HepG2 (cell line): ENCODE measurements around the gene SIM1. TPM values are rescaled to one million over a fixed set of nuclear protein-coding genes. Genes with fewer than 3 reads are reported as not detected.

Source experiments
- ATAC-seq: fragments of 200-7000 bp; cut with Tn5 transposase; 3 replicates; pipeline ENCODE4 v1.9.1; 2020; ENCODE audit warnings: mild to moderate bottlenecking, moderate library complexity
- BruUV-seq: library from RNA; stranded (reverse); fragments of 400-500 nt; replicated peaks from 2 replicates; lab custom pipeline; 2021; lab: Mats Ljungman, UMichigan
- CTCF ChIA-PET: fragments of 300-600 bp; formaldehyde crosslinking; extraction: SDS; loops from one replicate; lab custom pipeline; 2021; ENCODE audit warnings: low total read pairs, inconsistent platforms, low intra/inter-chr PET ratio; lab: Yijun Ruan, JAX
- POLR2A ChIA-PET: fragments of 350-600 bp; sonication (Branson Sonifier 250); formaldehyde crosslinking; loops from one replicate; lab custom pipeline; 2020; ENCODE audit warnings: antibody characterized with exemption, inconsistent platforms; lab: Yijun Ruan, JAX
- DNase-seq: peaks from one replicate; pipeline ENCODE4 v3.0.0-alpha.2; 2015; ENCODE audit warnings: low spot score
- FAIRE-seq: peaks from 3 replicates; lab custom pipeline; 2011; peaks lifted over from hg19 to GRCh38; lab: Jason Lieb, UNC
- H2AFZ ChIP-seq: one replicate; pipeline ENCODE4 v1.6.1; 2011; ENCODE audit warnings: low read length, inconsistent platforms
- H3K27ac ChIP-seq: fragments of 300-600 bp; 3 replicates; pipeline ENCODE4 v1.8.0; 2011; ENCODE audit warnings: mixed run types, mild to moderate bottlenecking, mixed read lengths, low read length, inconsistent platforms; ENCODE audit not compliant: insufficient read depth; ENCODE audit errors: extremely low read length
- H3K27me3 ChIP-seq, 2 experiments: fragments of 200-600 bp in 1 of 2; 2 replicates in 1 of 2; 3 replicates in 1 of 2; pipeline versions ENCODE4 v1.6.0 to v1.8.0; 2011; ENCODE audit warnings: low read length in 2 of 2, mild to moderate bottlenecking in 2 of 2, moderate library complexity in 2 of 2, inconsistent platforms in 1 of 2; ENCODE audit not compliant: insufficient read depth in 2 of 2, control insufficient read depth in 1 of 2
- H3K36me3 ChIP-seq, 2 experiments: fragments of 200-600 bp in 1 of 2; replicated peaks in 1 of 2; 2 replicates in 1 of 2; 3 replicates in 1 of 2; pipeline versions ENCODE4 v1.5.1 to v1.8.0; 2011; ENCODE audit warnings: low read length in 2 of 2, inconsistent platforms in 1 of 2; ENCODE audit not compliant: insufficient read depth in 2 of 2, control insufficient read depth in 1 of 2
- H3K4me1 ChIP-seq: 2 replicates; pipeline ENCODE4 v1.5.1; 2012; ENCODE audit warnings: low read length, inconsistent platforms; ENCODE audit not compliant: insufficient read depth
- H3K4me2 ChIP-seq: 2 replicates; pipeline ENCODE4 v1.6.0; 2011; ENCODE audit warnings: low read depth, low read length, inconsistent platforms
- H3K4me3 ChIP-seq, 3 experiments: fragments of 200-600 bp in 1 of 3; sonication (generic), shearing (Covaris generic) in 1 of 3; replicated peaks in 1 of 3; 2 replicates each; pipeline ENCODE4 v1.5.1; 2011 to 2016; ENCODE audit warnings: low read length in 3 of 3, inconsistent platforms in 2 of 3, low read depth in 2 of 3, mild to moderate bottlenecking in 2 of 3, control low read depth in 1 of 3, mixed read lengths in 1 of 3; ENCODE audit not compliant: insufficient read depth in 1 of 3
- H3K79me2 ChIP-seq: one replicate; pipeline ENCODE4 v1.6.1; 2011; ENCODE audit warnings: low read length, inconsistent platforms; ENCODE audit not compliant: insufficient read depth
- H3K9ac ChIP-seq: 2 replicates; pipeline ENCODE4 v1.6.0; 2011; ENCODE audit warnings: mild to moderate bottlenecking, low read depth, low read length, inconsistent platforms; ENCODE audit not compliant: insufficient read depth
- H3K9me3 ChIP-seq: 2 replicates; pipeline ENCODE4 v1.5.1; 2012; ENCODE audit warnings: mild to moderate bottlenecking, low read length
- H4K20me1 ChIP-seq: 2 replicates; pipeline ENCODE4 v1.6.0; 2011; ENCODE audit warnings: inconsistent platforms, mild to moderate bottlenecking, low read length, moderate library complexity; ENCODE audit not compliant: insufficient read depth
- CCDC6 ChIP-seq: sonication (generic); formaldehyde crosslinking; IDR thresholded peaks from 2 replicates; pipeline ENCODE4 v1.8.1; 2022; ENCODE audit warnings: mild to moderate bottlenecking, missing genetic modification reagents, moderate library complexity
- KDM1A ChIP-seq: IDR thresholded peaks from 2 replicates; pipeline ENCODE4 v1.6.1; 2016; ENCODE audit warnings: missing compliant biosample characterization
- KDM5A ChIP-seq: fragments of 200-600 bp; sonication (generic); IDR thresholded peaks from 2 replicates; pipeline ENCODE4 v1.7.0; 2018; ENCODE audit warnings: antibody characterized with exemption, mild to moderate bottlenecking, low read length, borderline replicate concordance
- STAT5B ChIP-seq: sonication (generic); formaldehyde crosslinking; IDR thresholded peaks from 2 replicates; pipeline ENCODE4 v1.4.0; 2020; ENCODE audit warnings: missing genetic modification reagents
- TBX3 ChIP-seq: fragments of 450-650 bp; IDR thresholded peaks from 2 replicates; pipeline ENCODE4 v1.6.1; 2017; ENCODE audit warnings: antibody characterized with exemption, mild to moderate bottlenecking, inconsistent platforms, borderline replicate concordance
- TEAD3 ChIP-seq: optimal IDR thresholded peaks from 2 replicates; pipeline ENCODE3; 2016; ENCODE audit warnings: borderline replicate concordance
- YEATS4 ChIP-seq: sonication (generic); formaldehyde crosslinking; IDR thresholded peaks from 2 replicates; pipeline ENCODE4 v1.4.0; 2020; ENCODE audit warnings: missing genetic modification reagents, borderline replicate concordance
- ZNF329 ChIP-seq: sonication (generic); formaldehyde crosslinking; IDR thresholded peaks from 2 replicates; pipeline ENCODE4 v1.9.0; 2021; ENCODE audit warnings: low read depth, mild to moderate bottlenecking, missing genetic modification reagents
- ZNF468 ChIP-seq: sonication (generic); formaldehyde crosslinking; IDR thresholded peaks from 2 replicates; pipeline ENCODE4 v1.8.0; 2022; ENCODE audit warnings: mild to moderate bottlenecking, moderate library complexity, missing genetic modification reagents
- ZNF75D ChIP-seq: sonication (generic); formaldehyde crosslinking; IDR thresholded peaks from 2 replicates; pipeline ENCODE4 v1.8.1; 2023; ENCODE audit warnings: missing genetic modification reagents, mild to moderate bottlenecking, borderline replicate concordance
- WGBS: methylation state at CpG from one replicate; pipeline ENCODE4 v1.1.6; 2017; ENCODE audit warnings: low lambda C conversion rate; 5-methylcytosine and 5-hydroxymethylcytosine counted together
- in situ Hi-C: cut with HindIII; loops from 2 replicates; pipeline ENCODE4 v1.10.0; 2017; ENCODE audit warnings: low pct_unique_long_range_greater_than_20kb; ENCODE audit not compliant: extremely low pct_ligation_motif_present
- intact Hi-C: fragments of 100-400 bp; cut with micrococcal nuclease; formaldehyde crosslinking; loops from one replicate; pipeline ENCODE4 v1.10.0; 2022; ENCODE audit not compliant: unreplicated experiment
- polyA plus RNA-seq, 8 experiments: library from polyadenylated mRNA; depleted of rRNA in 3 of 8; stranded (reverse) in 7 of 8; unstranded in 1 of 8; fragments of >200 nt; fragmentation: Illumina TruSeq in 4 of 8; extraction: Trizol in 4 of 8; gene quantifications; 2 replicates each; pipeline versions ENCODE4 v1.2.1 to v1.2.3, GENCODE V29; 2011 to 2016; ENCODE audit warnings: low read depth in 4 of 8, missing spikeins in 1 of 8, mixed read lengths in 1 of 8; ENCODE audit not compliant: insufficient read depth in 1 of 8
- total RNA-seq, 5 experiments: library from RNA; depleted of rRNA; stranded (reverse); fragments of >200 nt; fragmentation: Illumina TruSeq; extraction: Trizol; gene quantifications; 2 replicates each; pipeline ENCODE4 v1.2.3, GENCODE V29; 2016; ENCODE audit warnings: low read depth in 1 of 5
- TF ChIP-seq, protein P1 (sequence below): sonication (generic); formaldehyde crosslinking; IDR thresholded peaks from 2 replicates; pipeline ENCODE4 v1.9.0; 2021; ENCODE audit warnings: missing genetic modification reagents, mild to moderate bottlenecking, borderline replicate concordance

Gene SIM1
- total and polyA plus RNA-seq, 2 of the 13 experiments (the other 11 are each of a cell fraction or from before 2014, with no cell fraction given) = not detected

DNA sequence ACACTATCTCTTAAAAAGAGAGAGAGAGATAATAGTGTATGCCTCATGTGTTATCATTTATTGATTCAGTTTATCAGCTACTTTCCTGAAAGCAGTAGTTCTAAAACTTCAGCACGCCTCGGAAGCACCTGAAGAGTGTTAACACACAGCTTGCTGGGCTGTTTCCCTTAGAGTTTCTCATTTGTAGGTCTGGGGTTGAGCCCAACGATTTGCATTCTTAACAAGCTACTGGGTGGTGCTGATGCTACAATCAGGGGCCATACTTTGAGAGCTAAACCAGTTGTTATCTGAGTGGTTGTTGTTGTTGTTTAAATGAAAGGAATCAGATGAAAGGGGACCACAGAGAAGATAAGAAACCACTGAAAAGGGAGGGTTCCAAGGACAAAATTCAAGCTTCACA is 32.6 kb downstream of the SIM1 start (continued):
- TF ChIP-seq, protein P1, sequence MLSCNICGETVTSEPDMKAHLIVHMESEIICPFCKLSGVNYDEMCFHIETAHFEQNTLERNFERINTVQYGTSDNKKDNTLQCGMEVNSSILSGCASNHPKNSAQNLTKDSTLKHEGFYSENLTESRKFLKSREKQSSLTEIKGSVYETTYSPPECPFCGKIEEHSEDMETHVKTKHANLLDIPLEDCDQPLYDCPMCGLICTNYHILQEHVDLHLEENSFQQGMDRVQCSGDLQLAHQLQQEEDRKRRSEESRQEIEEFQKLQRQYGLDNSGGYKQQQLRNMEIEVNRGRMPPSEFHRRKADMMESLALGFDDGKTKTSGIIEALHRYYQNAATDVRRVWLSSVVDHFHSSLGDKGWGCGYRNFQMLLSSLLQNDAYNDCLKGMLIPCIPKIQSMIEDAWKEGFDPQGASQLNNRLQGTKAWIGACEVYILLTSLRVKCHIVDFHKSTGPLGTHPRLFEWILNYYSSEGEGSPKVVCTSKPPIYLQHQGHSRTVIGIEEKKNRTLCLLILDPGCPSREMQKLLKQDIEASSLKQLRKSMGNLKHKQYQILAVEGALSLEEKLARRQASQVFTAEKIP = no peak

DNA sequence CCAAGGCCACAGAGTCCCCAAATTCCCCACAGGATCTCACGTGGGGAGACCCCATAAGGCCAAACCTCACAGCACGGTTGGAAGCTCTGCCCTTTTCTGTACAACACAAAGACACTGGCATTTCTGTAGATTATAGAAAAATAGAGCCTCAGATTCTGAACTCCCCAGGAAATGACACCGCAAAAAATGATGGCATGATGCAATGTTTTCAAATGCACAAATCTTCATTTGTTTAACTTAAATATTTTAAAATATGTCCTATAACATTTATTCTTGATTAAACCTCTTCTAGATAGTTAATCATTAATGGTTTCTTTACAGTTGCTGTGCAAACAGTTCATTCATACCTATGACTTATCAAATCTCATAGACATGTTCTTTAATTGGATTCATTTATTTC is 33.8 kb downstream of the SIM1 start:
- DNase-seq = no peak
- no peak overlapping the region for H3K9ac ChIP-seq
- TF ChIP-seq TEAD3 (CRISPR knock-in tag) = no peak
- CTCF ChIA-PET = no interaction called here
- 0 out of 5 replicates have a peak, but pooled peaks cover 0 to 4% of the 10 kb centered on the region in 2 experiments for H3K27me3 ChIP-seq
- no peak overlapping the region for H2AFZ ChIP-seq
- POLR2A ChIA-PET = no interaction called here
- intact Hi-C loops (no loop called here), in situ Hi-C loops (no loop called here)
- H4K20me1 ChIP-seq = no peaks in the 10 kb centered on the region
- no peak overlapping the region for H3K4me2 ChIP-seq
- H3K9me3 ChIP-seq = no peaks in the 10 kb centered on the region
- H3K4me3 ChIP-seq = no peak overlapping the region
- BruUV-seq = no TSS peak
- H3K27ac ChIP-seq = no peak overlapping the region
- no peaks in the 10 kb centered on the region for H3K79me2 ChIP-seq
- no peak for ATAC-seq
- H3K36me3 ChIP-seq = no peaks in the 10 kb centered on the region
- FAIRE-seq = no peak
- no peaks in the 10 kb centered on the region for H3K4me1 ChIP-seq
- 25% methylated on average over 3 of the region's 3 CpGs for WGBS

DNA sequence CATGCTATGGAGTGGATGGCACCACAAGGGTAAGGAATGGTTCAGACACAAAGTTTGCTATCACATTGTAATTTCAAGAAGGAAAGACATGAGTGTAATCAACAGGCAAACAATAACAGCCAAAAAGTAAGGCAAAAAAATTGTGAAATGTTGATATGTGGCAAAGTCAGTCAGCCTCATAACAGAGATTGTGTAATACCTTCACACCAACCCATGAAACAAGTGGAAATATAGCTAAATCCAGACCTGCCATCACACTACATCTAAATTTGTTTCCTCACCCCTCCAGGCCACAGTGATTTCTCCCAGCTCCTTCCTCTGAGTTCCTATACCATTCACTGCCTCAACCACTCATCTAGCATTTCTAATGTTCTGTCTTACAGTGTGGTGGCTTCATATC is 37.3 kb downstream of the SIM1 start:
- no peaks in the 10 kb centered on the region for H3K4me1 ChIP-seq
- no peak overlapping the region for H3K4me2 ChIP-seq
- DNase-seq = no peak
- no peak for FAIRE-seq
- H4K20me1 ChIP-seq = no peaks in the 10 kb centered on the region
- H3K27ac ChIP-seq = no peak overlapping the region
- H3K9ac ChIP-seq = no peak overlapping the region
- CTCF ChIA-PET = no interaction called here
- in situ Hi-C loops (no loop called here), intact Hi-C loops (no loop called here)
- no peak overlapping the region for H2AFZ ChIP-seq
- POLR2A ChIA-PET = no interaction called here
- H3K79me2 ChIP-seq = no peaks in the 10 kb centered on the region
- no peaks in the 10 kb centered on the region for H3K27me3 ChIP-seq
- no peak overlapping the region for H3K4me3 ChIP-seq
- H3K9me3 ChIP-seq = no peaks in the 10 kb centered on the region
- BruUV-seq = no TSS peak
- no peak for ATAC-seq
- no peak for TF ChIP-seq ZNF75D (CRISPR knock-in tag)
- no peak for TF ChIP-seq ZNF329 (CRISPR knock-in tag)
- TF ChIP-seq STAT5B = no peak
- TF ChIP-seq KDM1A (CRISPR knock-in tag) = no peak
- no peak for TF ChIP-seq ZNF468 (CRISPR knock-in tag)
- no peak for TF ChIP-seq CCDC6 (CRISPR knock-in tag)
- no peak for TF ChIP-seq TBX3
- no peak for TF ChIP-seq YEATS4 (CRISPR knock-in tag)
- no peak for TF ChIP-seq KDM5A
- TF ChIP-seq, all 625 proteins: peak for 0
- H3K36me3 ChIP-seq = no peaks in the 10 kb centered on the region
